ENCODE data around the gene SMIM36. TPM values are rescaled to one million over a fixed set of nuclear protein-coding genes. Genes with fewer than 3 reads are reported as not detected.
"Not testable (repeated sequence)": the region's sequence is repeated elsewhere in the genome, so short reads cannot be mapped to it uniquely, and the experiment has no call there.

SMIM36 gene
- total RNA-seq, 1 donor from 2014 or later = not detected

GRCh38 chr17:55423535-55423934, 87.7 kb downstream of the SMIM36 start:
- Mint-ChIP-seq H3K4me1 (peaks cover 49% of the 10 kb centered on the region), H3K9me3 (no peaks in the 10 kb centered on the region), H3K27ac (no peak overlapping the region), H3K4me3 (peak overlapping the region; percentile 2), H3K36me3 (ENCODE audit: low read depth) (peaks cover 18% of the 10 kb centered on the region), H3K27me3 (no peaks in the 10 kb centered on the region)
- no peak for DNase-seq
- no peak for ATAC-seq (ENCODE audit: low read depth)
- intact Hi-C loops (cut with micrococcal nuclease) = loop anchor here (10.0 kb wide), 2 partner anchors 189 to 331 kb away; partner anchors contain the start of gene PCTP
- ChIA-PET CTCF (no interaction called here), POLR2A (interaction anchor here (1.3 to 4.0 kb wide), 2 partner anchors 9 to 13 kb away, joined by 4 to 38 read pairs; no protein-coding TSS in a partner anchor)
- no peak for TF ChIP-seq CTCF (IDR thresholded peaks at IDR 0.05)

DNA sequence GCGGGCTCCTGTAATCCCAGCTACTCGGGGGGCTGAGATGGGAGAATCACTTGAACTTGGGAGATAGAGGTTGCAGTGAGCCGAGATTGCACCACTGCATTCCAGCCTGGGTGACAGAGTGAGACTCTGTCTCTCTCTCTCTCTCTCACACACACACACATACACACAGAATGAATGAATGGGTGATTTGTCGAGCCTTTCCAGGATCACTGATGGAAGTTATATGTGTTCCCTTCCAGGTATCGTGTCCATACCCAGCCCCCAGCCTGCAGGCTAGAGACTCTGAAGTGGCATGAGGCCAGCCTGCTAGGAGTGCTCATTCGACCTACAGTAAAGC, 88.5 kb downstream of the SMIM36 start:
- POLR2A ChIA-PET = interaction anchor here (0.7 to 4.0 kb wide), 3 partner anchors 10 to 26 kb away, joined by 3 to 38 read pairs (median 4); no protein-coding TSS in a partner anchor
- H3K36me3 Mint-ChIP-seq (ENCODE audit: low read depth) = peaks cover 22% of the 10 kb centered on the region
- H3K4me1 Mint-ChIP-seq = peaks cover 57% of the 10 kb centered on the region
- H3K27me3 Mint-ChIP-seq; H3K4me3 Mint-ChIP-seq; CTCF ChIA-PET; H3K27ac Mint-ChIP-seq; DNase-seq; ATAC-seq (ENCODE audit: low read depth); H3K9me3 Mint-ChIP-seq: not testable (repeated sequence)
- intact Hi-C loops (cut with micrococcal nuclease) = loop anchor here (10.0 kb wide), 2 partner anchors 188 to 332 kb away; partner anchors contain the start of gene PCTP

DNA sequence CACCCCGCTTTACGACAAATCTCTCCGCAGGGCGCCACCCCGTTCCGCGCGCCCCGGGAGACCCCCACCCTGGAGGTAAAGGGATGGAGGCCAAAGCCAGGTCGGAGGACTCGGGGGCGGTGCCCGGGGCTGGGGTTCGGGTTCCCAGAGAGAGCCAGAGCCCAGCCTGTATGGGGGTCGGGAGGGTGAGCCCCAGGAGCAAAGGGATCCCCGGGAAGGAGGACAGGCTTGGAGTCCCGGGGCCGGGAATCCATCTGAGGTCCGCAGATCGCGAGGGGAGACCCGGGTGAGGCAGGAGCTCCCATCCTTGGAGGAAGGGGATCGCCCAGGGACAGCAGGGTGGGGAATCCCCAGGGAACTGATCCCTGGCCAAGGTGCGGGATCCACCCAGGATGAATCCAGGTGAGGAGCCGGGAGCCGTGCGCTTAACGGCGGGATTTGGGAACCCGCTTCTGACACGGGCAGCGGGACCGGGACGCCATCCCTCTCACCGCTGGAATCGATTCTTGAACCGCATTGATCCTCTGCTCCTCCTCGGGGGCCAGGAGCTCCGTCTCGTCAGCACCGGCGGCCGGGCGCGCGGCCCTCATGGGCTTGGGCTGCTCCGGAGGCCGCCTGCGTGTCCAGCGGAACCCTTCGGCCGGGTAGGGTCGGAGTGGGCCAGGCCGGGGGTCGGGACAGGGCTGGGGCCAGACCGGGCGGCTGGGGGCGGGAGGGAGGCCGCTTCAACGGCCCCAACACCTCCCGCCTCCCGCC, 89.9 kb downstream of the SMIM36 start, which contains the start of gene MMD:
MMD (minus strand) TSS at position 657 of the 756 bp plus-strand sequence; CDS start at position 517, 140 bp downstream.
- no peaks in the 10 kb centered on the region for H3K27me3 Mint-ChIP-seq
- peak within 1 kb of the TSS; percentile 93 for H3K4me3 Mint-ChIP-seq
- ChIA-PET CTCF (interaction anchor here (0.9 to 1.8 kb wide), 2 partner anchors 21 to 92 kb away, joined by 3 to 4 read pairs; no protein-coding TSS in a partner anchor), POLR2A (interaction anchor here (0.7 to 4.0 kb wide), 9 partner anchors 9 to 155 kb away, joined by 3 to 38 read pairs (median 6); no protein-coding TSS in a partner anchor)
- TF ChIP-seq CTCF (IDR thresholded peaks at IDR 0.05) = no peak
- H3K4me1 Mint-ChIP-seq = peaks cover 71% of the 10 kb centered on the region
- DNase-seq (no peak), ATAC-seq (ENCODE audit: low read depth) (no peak)
- H3K9me3 Mint-ChIP-seq = no peaks in the 10 kb centered on the region
- intact Hi-C loops (cut with micrococcal nuclease) = loop anchor here (2.0 to 10.0 kb wide), 3 partner anchors 155 to 333 kb away; partner anchors contain the start of gene PCTP
- H3K36me3 Mint-ChIP-seq (ENCODE audit: low read depth) = peaks cover 25% of the 10 kb centered on the region
- peak within 1 kb of the TSS; percentile 98 for H3K27ac Mint-ChIP-seq

DNA sequence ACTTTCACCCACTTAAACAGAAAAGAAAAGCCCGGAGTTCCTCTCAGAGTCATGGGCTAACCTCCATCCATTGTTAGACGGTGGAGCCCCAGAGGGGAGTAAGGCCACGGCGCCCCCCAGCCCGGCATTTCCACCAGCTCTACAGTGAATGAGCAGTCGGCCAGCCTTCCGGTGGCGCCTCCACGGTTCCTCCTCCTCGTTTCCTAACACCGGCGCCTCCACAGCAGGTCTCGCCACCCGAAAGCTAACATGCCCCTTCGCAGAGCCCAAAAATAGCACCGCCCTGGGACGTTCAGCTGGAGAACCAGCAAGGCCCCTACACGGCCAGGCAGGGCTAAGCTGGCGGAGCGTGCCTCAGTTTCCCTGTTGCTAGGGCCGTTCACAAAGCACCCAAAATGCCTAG, 90.5 kb downstream of the SMIM36 start:
- H3K27me3 Mint-ChIP-seq = no peaks in the 10 kb centered on the region
- H3K4me3 Mint-ChIP-seq = peak overlapping the region; percentile 93
- peak overlapping the region; percentile 98 for H3K27ac Mint-ChIP-seq
- ChIA-PET CTCF (interaction anchor here (0.9 to 1.8 kb wide), 2 partner anchors 22 to 92 kb away, joined by 3 to 4 read pairs; no protein-coding TSS in a partner anchor), POLR2A (interaction anchor here (1.1 to 4.0 kb wide), 8 partner anchors 10 to 156 kb away, joined by 3 to 38 read pairs (median 6); no protein-coding TSS in a partner anchor)
- peaks cover 25% of the 10 kb centered on the region for H3K36me3 Mint-ChIP-seq (ENCODE audit: low read depth)
- DNase-seq = peak; percentile 50
- TF ChIP-seq CTCF (IDR thresholded peaks at IDR 0.05) = no peak
- H3K4me1 Mint-ChIP-seq = peaks cover 72% of the 10 kb centered on the region
- peak; percentile 6 for ATAC-seq (ENCODE audit: low read depth)
- intact Hi-C loops (cut with micrococcal nuclease) = loop anchor here (1.0 to 10.0 kb wide), 8 partner anchors 17 to 452 kb away; partner anchors contain the start of genes COX11, PCTP and STXBP4
- H3K9me3 Mint-ChIP-seq = no peaks in the 10 kb centered on the region

- DNase-seq (peak; percentile 20), ATAC-seq (ENCODE audit: low read depth) (peak; percentile 63)
- CTCF ChIA-PET = interaction anchor here (0.9 kb wide), 1 partner anchor 22 kb away, joined by 3 read pairs; no protein-coding TSS in a partner anchor
- Mint-ChIP-seq H3K36me3 (ENCODE audit: low read depth) (peaks cover 25% of the 10 kb centered on the region), H3K27me3 (no peaks in the 10 kb centered on the region), H3K27ac (peak overlapping the region; percentile 98), H3K4me1 (peaks cover 67% of the 10 kb centered on the region), H3K4me3 (peak overlapping the region; percentile 93), H3K9me3 (no peaks in the 10 kb centered on the region)
- POLR2A ChIA-PET = interaction anchor here (1.1 to 4.0 kb wide), 6 partner anchors 13 to 156 kb away, joined by 3 to 38 read pairs (median 8); no protein-coding TSS in a partner anchor
- TF ChIP-seq CTCF (IDR thresholded peaks at IDR 0.05) = no peak
- intact Hi-C loops (cut with micrococcal nuclease) = loop anchor here (1.0 to 10.0 kb wide), 8 partner anchors 17 to 452 kb away; partner anchors contain the start of genes COX11, PCTP and STXBP4
Measured at GRCh38 chr17:55420067-55420775, 91.0 kb downstream of the SMIM36 start.

Measured in activated B cell treated with CpG ODN at 0.5 μM for 24 hours (primary cell).